ENCODE measurements around the gene PCDH15. TPM values are rescaled to one million over a fixed set of nuclear protein-coding genes. Genes with fewer than 3 reads are reported as not detected.

The PCDH15 gene
- total and polyA plus RNA-seq, 2 of the 4 experiments (the other 2 are of a cell fraction): not detected

DNA sequence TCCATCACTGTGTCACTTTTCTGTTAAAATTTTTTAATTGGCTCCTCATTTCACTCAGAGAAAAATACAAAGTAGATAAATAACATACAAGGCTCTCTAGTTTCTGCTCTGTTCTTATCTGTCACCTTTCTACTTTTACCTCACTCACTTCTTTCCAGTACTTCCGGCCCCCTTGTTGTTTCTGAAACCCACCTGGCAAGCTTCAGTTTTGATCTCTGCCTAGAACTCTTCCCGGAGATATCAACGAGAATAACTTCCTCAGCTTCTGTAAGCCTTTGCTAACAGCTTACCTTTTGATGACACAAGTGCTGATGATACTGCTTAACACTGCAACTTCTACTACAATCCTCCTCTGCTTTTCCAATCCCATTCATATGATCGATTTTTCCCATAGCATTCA is 566.2 kb downstream of the PCDH15 start:
- no peak for ATAC-seq (ENCODE audit: low read depth)
- 12% methylated on average over 3 of the region's 4 CpGs; no CpG with 5 or more reads in 1 of the 2 experiments for WGBS, 2 experiments (ENCODE audit: extremely low coverage in 2 of 2, insufficient read length in 1 of 2)

More for the DNA sequence above, 566.2 kb downstream of the PCDH15 start:
- no peak overlapping the region for H2AFZ ChIP-seq (replicated peaks; ENCODE audit: low read length, poor library complexity)
- H2AK9ac ChIP-seq (replicated peaks; ENCODE audit: low read depth, low read length, poor library complexity): no peak overlapping the region
- H3K9ac ChIP-seq (ENCODE audit: low read depth, low read length): no peak overlapping the region
- H3K79me1 ChIP-seq (ENCODE audit: low read depth in 1 of 2, low read length in 2 of 2): no peaks in the 10 kb centered on the region
- no peaks in the 10 kb centered on the region for H3K27me3 ChIP-seq (ENCODE audit: control insufficient read depth, insufficient read depth, low read length)
- no peaks in the 10 kb centered on the region for H3K4me1 ChIP-seq (ENCODE audit: control insufficient read depth, insufficient read depth, low read length)
- no peaks in the 10 kb centered on the region for H3K9me1 ChIP-seq (ENCODE audit: insufficient read depth, low read length)
- DNase-seq: no peak
- no peak overlapping the region for H4K91ac ChIP-seq (ENCODE audit: insufficient read depth, low read depth, low read length)
- in situ Hi-C loops (cut with MboI; ENCODE audit: low sequenced_read_pairs) (no loop called here), dilution Hi-C loops (cut with HindIII; ENCODE audit: low sequenced_read_pairs, unreplicated experiment) (no loop called here), intact Hi-C loops (cut with micrococcal nuclease) (no loop called here)
- POLR2A ChIA-PET (ENCODE audit: unreplicated experiment): no interaction called here
- no peak overlapping the region for H3K4me2 ChIP-seq (ENCODE audit: low read depth, low read length)
- no peak overlapping the region for H3K23ac ChIP-seq (ENCODE audit: low read depth, low read length)
- H3K56ac ChIP-seq (ENCODE audit: extremely low read depth, insufficient read depth, low read length): no peak overlapping the region
- H3K18ac ChIP-seq (ENCODE audit: low read depth, low read length): no peak overlapping the region
- no peak overlapping the region for H3K27ac ChIP-seq (ENCODE audit: insufficient read depth, low read length)
- H3K9me3 ChIP-seq (ENCODE audit: control insufficient read depth, insufficient read depth, low read length): peaks cover 8% of the 10 kb centered on the region
- no peak overlapping the region for H2BK5ac ChIP-seq (ENCODE audit: low read depth, low read length, poor library complexity, severe bottlenecking)
- no peak overlapping the region for H4K5ac ChIP-seq (ENCODE audit: low read depth, low read length)
- H2BK20ac ChIP-seq (ENCODE audit: low read depth, low read length): no peak overlapping the region
- H2BK120ac ChIP-seq (ENCODE audit: low read depth, low read length): no peak overlapping the region
- no peak overlapping the region for H4K8ac ChIP-seq (ENCODE audit: low read depth in 2 of 2, low read length in 2 of 2)
- TF ChIP-seq BHLHE40 (IDR thresholded peaks at IDR 0.05; ENCODE audit: low read depth, low read length) (no peak), RCOR1 (IDR thresholded peaks at IDR 0.05; ENCODE audit: insufficient replicate concordance, low read length) (no peak), MXI1 (IDR thresholded peaks at IDR 0.05; ENCODE audit: borderline replicate concordance, low read depth, low read length) (no peak), RAD21 (IDR thresholded peaks at IDR 0.05; ENCODE audit: low read length) (no peak), FOS (IDR thresholded peaks at IDR 0.05; ENCODE audit: low read depth, low read length) (no peak), RFX5 (IDR thresholded peaks at IDR 0.05; ENCODE audit: low read depth, low read length) (no peak), CEBPB (IDR thresholded peaks at IDR 0.05; ENCODE audit: low read depth, low read length) (no peak), USF2 (IDR thresholded peaks at IDR 0.05; ENCODE audit: low read depth, low read length) (no peak), CHD1 (IDR thresholded peaks at IDR 0.05; ENCODE audit: low read depth, low read length) (no peak), MAZ (IDR thresholded peaks at IDR 0.05; ENCODE audit: borderline replicate concordance, low read depth, low read length) (no peak)
- no peak overlapping the region for H3K4me3 ChIP-seq (ENCODE audit: insufficient read depth, low read depth, low read length)
- H3K36me3 ChIP-seq (ENCODE audit: control insufficient read depth, insufficient read depth, low read length): no peaks in the 10 kb centered on the region
- CTCF ChIA-PET: interaction anchor here (0.6 kb wide), 1 partner anchor 203 kb away, joined by 3 read pairs; no protein-coding TSS in a partner anchor
- H3K14ac ChIP-seq (replicated peaks; ENCODE audit: low read depth, low read length): no peak overlapping the region
- H4K20me1 ChIP-seq (ENCODE audit: insufficient read depth, low read length): no peaks in the 10 kb centered on the region
- no peak overlapping the region for H3K4ac ChIP-seq (ENCODE audit: low read depth, low read length)
- no peak overlapping the region for H2AK5ac ChIP-seq (ENCODE audit: low read depth, low read length)
- H2BK15ac ChIP-seq (ENCODE audit: low read depth, low read length): no peak overlapping the region
- no TSS peak for BruUV-seq (replicated peaks)

Data from IMR-90 (cell line).